ENCODE data around the gene COL6A2.

DNA sequence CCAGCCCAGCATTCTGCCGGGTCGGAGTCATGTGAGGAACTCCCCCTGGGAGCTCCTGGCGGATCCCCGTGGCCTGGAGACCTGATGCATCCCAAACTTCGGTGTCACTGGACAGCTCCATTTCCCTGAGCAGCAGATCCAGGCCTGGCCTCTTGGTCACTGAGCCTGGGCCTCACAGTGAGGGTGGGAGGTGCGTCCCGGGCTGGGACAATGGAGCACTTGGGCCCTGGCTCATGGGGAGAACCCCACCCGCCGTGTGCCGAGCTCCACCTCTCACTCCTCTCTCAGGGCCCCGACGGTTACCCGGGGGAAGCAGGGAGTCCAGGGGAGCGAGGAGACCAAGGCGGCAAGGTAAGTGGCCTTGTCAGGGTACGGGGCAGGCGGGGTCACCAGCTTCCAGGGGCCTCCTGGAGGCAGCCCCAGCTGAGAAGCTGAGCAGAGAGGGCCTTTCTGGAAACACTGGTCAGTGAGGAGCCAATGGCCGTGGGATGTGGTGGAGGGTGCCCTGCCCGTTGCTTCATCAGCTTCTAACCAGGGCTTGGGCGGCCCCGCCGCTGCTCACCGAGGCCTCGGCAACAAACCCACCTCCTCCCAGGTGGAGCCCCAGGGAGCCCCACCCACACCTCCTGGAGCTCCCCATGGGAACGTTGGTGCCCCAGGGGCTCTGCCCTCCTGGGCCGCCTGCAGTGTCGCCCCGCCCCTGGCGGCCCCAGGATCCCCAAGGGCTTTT, 19.8 kb downstream of the COL6A2 start:
- TF ChIP-seq, protein P1, sequence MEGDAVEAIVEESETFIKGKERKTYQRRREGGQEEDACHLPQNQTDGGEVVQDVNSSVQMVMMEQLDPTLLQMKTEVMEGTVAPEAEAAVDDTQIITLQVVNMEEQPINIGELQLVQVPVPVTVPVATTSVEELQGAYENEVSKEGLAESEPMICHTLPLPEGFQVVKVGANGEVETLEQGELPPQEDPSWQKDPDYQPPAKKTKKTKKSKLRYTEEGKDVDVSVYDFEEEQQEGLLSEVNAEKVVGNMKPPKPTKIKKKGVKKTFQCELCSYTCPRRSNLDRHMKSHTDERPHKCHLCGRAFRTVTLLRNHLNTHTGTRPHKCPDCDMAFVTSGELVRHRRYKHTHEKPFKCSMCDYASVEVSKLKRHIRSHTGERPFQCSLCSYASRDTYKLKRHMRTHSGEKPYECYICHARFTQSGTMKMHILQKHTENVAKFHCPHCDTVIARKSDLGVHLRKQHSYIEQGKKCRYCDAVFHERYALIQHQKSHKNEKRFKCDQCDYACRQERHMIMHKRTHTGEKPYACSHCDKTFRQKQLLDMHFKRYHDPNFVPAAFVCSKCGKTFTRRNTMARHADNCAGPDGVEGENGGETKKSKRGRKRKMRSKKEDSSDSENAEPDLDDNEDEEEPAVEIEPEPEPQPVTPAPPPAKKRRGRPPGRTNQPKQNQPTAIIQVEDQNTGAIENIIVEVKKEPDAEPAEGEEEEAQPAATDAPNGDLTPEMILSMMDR (IDR thresholded peaks at IDR 0.05) = no peak
- no peak for TF ChIP-seq POLR2AphosphoS5 (IDR thresholded peaks at IDR 0.05)

Data from prostate gland (tissue), 2 donors.